Mammary epithelial cell (primary cell): ENCODE measurements around the gene EPHB3.

ENCODE experiments used
- CTCF ChIP-seq, 2 donors: IDR thresholded peaks in 1 of 2; conservative IDR thresholded peaks in 1 of 2; 2 replicates each; pipeline ENCODE4 v1.5.1; 2011 to 2012; ENCODE audit warnings: inconsistent platforms in 2 of 2, low read length in 2 of 2, mild to moderate bottlenecking in 2 of 2, control low read depth in 1 of 2, low read depth in 1 of 2; ENCODE audit not compliant: insufficient read depth in 1 of 2; ENCODE audit errors: extremely low read depth in 1 of 2
- EZH2 ChIP-seq: IDR thresholded peaks from 2 replicates; pipeline ENCODE4 v1.6.1; 2012; ENCODE audit warnings: low read length, inconsistent platforms, borderline replicate concordance

GRCh38 chr3:184631472-184631861 is 69.9 kb downstream of the EPHB3 start:
- no peak for TF ChIP-seq CTCF (conservative IDR thresholded peaks at IDR 0.05 in 1 of 2, IDR thresholded peaks at IDR 0.05 in 1 of 2; ENCODE audit: extremely low read depth in 1 of 2, insufficient read depth in 1 of 2, low read depth in 1 of 2, low read length in 2 of 2)
- no peak for TF ChIP-seq EZH2
